ENCODE data around the gene LAIR2. TPM values are rescaled to one million over a fixed set of nuclear protein-coding genes. Genes with fewer than 3 reads are reported as not detected.

The LAIR2 gene
- total and polyA plus RNA-seq, 4 donors = 0.19 to 0.24 TPM; not detected in 2

- Histone ChIP-seq H3K36me3 (ENCODE audit: control insufficient read depth in 4 of 4, insufficient read depth in 3 of 4, low read depth in 1 of 4, low read length in 3 of 4) (no peaks in the 10 kb centered on the region), H3K9me3 (ENCODE audit: control insufficient read depth in 4 of 4, low read length in 3 of 4) (no peaks in the 10 kb centered on the region), H3K27me3 (ENCODE audit: control insufficient read depth in 4 of 4, insufficient read depth in 4 of 4, low read length in 3 of 4) (no peaks in the 10 kb centered on the region), H3K4me3 (ENCODE audit: low read depth in 1 of 3, low read length in 3 of 3) (no peak overlapping the region), H3K9ac (ENCODE audit: low read depth in 1 of 2, low read length in 2 of 2) (no peak overlapping the region), H3K4me1 (ENCODE audit: control insufficient read depth in 4 of 4, insufficient read depth in 4 of 4, low read length in 3 of 4) (no peaks in the 10 kb centered on the region), H3K27ac (ENCODE audit: low read depth in 1 of 2, low read length in 2 of 2) (no peak overlapping the region)
- DNase-seq (ENCODE audit: low spot score) = no peak
- TF ChIP-seq JUND (IDR thresholded peaks at IDR 0.05) (no peak), NR2F2 (IDR thresholded peaks at IDR 0.05) (no peak), HNF4G (IDR thresholded peaks at IDR 0.05) (no peak), TAF1 (conservative IDR thresholded peaks at IDR 0.05) (no peak), RXRA (IDR thresholded peaks at IDR 0.05) (no peak), FOXA1 (IDR thresholded peaks at IDR 0.05) (no peak), SP1 (IDR thresholded peaks at IDR 0.05) (no peak), MAX (IDR thresholded peaks at IDR 0.05) (no peak)
- 80% methylated on average over 22 of the region's 22 CpGs for WGBS
Measured at GRCh38 chr19:54551950-54552912, 49.6 kb downstream of the LAIR2 start.

- Histone ChIP-seq H3K27me3 (ENCODE audit: control insufficient read depth in 4 of 4, insufficient read depth in 4 of 4, low read length in 3 of 4) (no peaks in the 10 kb centered on the region), H3K4me1 (ENCODE audit: control insufficient read depth in 4 of 4, insufficient read depth in 4 of 4, low read length in 3 of 4) (no peaks in the 10 kb centered on the region), H3K9me3 (ENCODE audit: control insufficient read depth in 4 of 4, low read length in 3 of 4) (no peaks in the 10 kb centered on the region), H3K9ac (ENCODE audit: low read depth in 1 of 2, low read length in 2 of 2) (no peak overlapping the region), H3K4me3 (ENCODE audit: low read depth in 1 of 3, low read length in 3 of 3) (no peak overlapping the region), H3K36me3 (ENCODE audit: control insufficient read depth in 4 of 4, insufficient read depth in 3 of 4, low read depth in 1 of 4, low read length in 3 of 4) (no peaks in the 10 kb centered on the region), H3K27ac (ENCODE audit: low read depth in 1 of 2, low read length in 2 of 2) (no peak overlapping the region)
- WGBS = 85% methylated on average over 15 of the region's 15 CpGs
- TF ChIP-seq NR2F2 (IDR thresholded peaks at IDR 0.05) = no peak
- TF ChIP-seq FOXA1 (IDR thresholded peaks at IDR 0.05) = no peak
- no peak for TF ChIP-seq RXRA (IDR thresholded peaks at IDR 0.05)
- no peak for TF ChIP-seq ZBTB33 (IDR thresholded peaks at IDR 0.05)
- no peak for TF ChIP-seq HNF4A (conservative IDR thresholded peaks at IDR 0.05)
- TF ChIP-seq REST (IDR thresholded peaks at IDR 0.05) = no peak
- TF ChIP-seq HNF4G (IDR thresholded peaks at IDR 0.05) = no peak
- no peak for TF ChIP-seq GABPA (IDR thresholded peaks at IDR 0.05 in 1 of 2, conservative IDR thresholded peaks at IDR 0.05 in 1 of 2)
- TF ChIP-seq FOXA2 (IDR thresholded peaks at IDR 0.05) = no peak
- TF ChIP-seq EGR1 (IDR thresholded peaks at IDR 0.05; ENCODE audit: low read depth in 2 of 2) = no peak
- TF ChIP-seq MAX (IDR thresholded peaks at IDR 0.05) = no peak
- TF ChIP-seq TAF1 (conservative IDR thresholded peaks at IDR 0.05) = no peak
- no peak for TF ChIP-seq RAD21 (IDR thresholded peaks at IDR 0.05)
- TF ChIP-seq JUND (IDR thresholded peaks at IDR 0.05) = no peak
- no peak for TF ChIP-seq SP1 (IDR thresholded peaks at IDR 0.05)
- no peak for TF ChIP-seq CTCF (IDR thresholded peaks at IDR 0.05; ENCODE audit: low read depth, low read length, missing input control)
- TF ChIP-seq ATF3 (IDR thresholded peaks at IDR 0.05) = no peak
- TF ChIP-seq YY1 (IDR thresholded peaks at IDR 0.05) = no peak
- DNase-seq (ENCODE audit: low spot score) = no peak
Measured at GRCh38 chr19:54552913-54553310, 50.3 kb downstream of the LAIR2 start.

Measured in liver (tissue), 9 donors.